GM10847 (cell line): ENCODE results near the gene SDCCAG8.

Experiments used
- POLR2A ChIP-seq: IDR thresholded peaks from 2 replicates; pipeline ENCODE4 v1.6.1; 2011; ENCODE audit not compliant: insufficient read length; ENCODE audit errors: extremely low read depth

Gene SDCCAG8

GRCh38 chr1:243255791-243256512 is at the start of gene SDCCAG8:
Gene SDCCAG8 (plus strand): TSS chr1:243256041. CDS start chr1:243256174, 133 bp downstream.
- TF ChIP-seq POLR2A, result peak; percentile 67

- TF ChIP-seq POLR2A, result no peak
Observed at GRCh38 chr1:243213045-243213787, 42.6 kb upstream of the SDCCAG8 start.

- TF ChIP-seq POLR2A, result no peak
Observed at GRCh38 chr1:243216741-243217140, 39.1 kb upstream of the SDCCAG8 start.

- TF ChIP-seq POLR2A, result no peak
Observed at GRCh38 chr1:243217349-243217748, 38.5 kb upstream of the SDCCAG8 start.

GRCh38 chr1:243218059-243218458 is 37.8 kb upstream of the SDCCAG8 start:
- no peak for TF ChIP-seq POLR2A

- no peak for TF ChIP-seq POLR2A
Observed at GRCh38 chr1:243227622-243228021, 28.2 kb upstream of the SDCCAG8 start.

- TF ChIP-seq POLR2A, result no peak
Observed at GRCh38 chr1:243229526-243229925, 26.3 kb upstream of the SDCCAG8 start.

- no peak for TF ChIP-seq POLR2A
Observed at GRCh38 chr1:243230914-243231313, 24.9 kb upstream of the SDCCAG8 start.

GRCh38 chr1:243233908-243234307 is 21.9 kb upstream of the SDCCAG8 start:
- TF ChIP-seq POLR2A, result no peak

GRCh38 chr1:243234978-243235647 is 20.7 kb upstream of the SDCCAG8 start:
- no peak for TF ChIP-seq POLR2A

- TF ChIP-seq POLR2A, result no peak
Observed at GRCh38 chr1:243236604-243237252, 19.1 kb upstream of the SDCCAG8 start.

GRCh38 chr1:243244432-243244841 is 11.4 kb upstream of the SDCCAG8 start:
- no peak for TF ChIP-seq POLR2A

GRCh38 chr1:243246916-243247315 is 8.9 kb upstream of the SDCCAG8 start:
- no peak for TF ChIP-seq POLR2A

- TF ChIP-seq POLR2A, result no peak
Observed at GRCh38 chr1:243247901-243248300, 7.9 kb upstream of the SDCCAG8 start.

GRCh38 chr1:243249214-243249613 is 6.6 kb upstream of the SDCCAG8 start:
- no peak for TF ChIP-seq POLR2A
